Activated CD4-positive, alpha-beta memory T cell treated with anti-CD3 and anti-CD28 coated beads for 36 hours (primary cell): Measurements from ENCODE around the gene PKD2. TPM values are rescaled to one million over a fixed set of nuclear protein-coding genes. Genes with fewer than 3 reads are reported as not detected.

ENCODE experiments used
- CTCF ChIA-PET: fragments of 350-600 bp; sonication (Branson Sonifier 250); formaldehyde crosslinking; loops from one replicate; lab custom pipeline; 2021; ENCODE audit warnings: antibody characterized with exemption, inconsistent platforms; lab: Charles Lee
- POLR2A ChIA-PET: fragments of 350-600 bp; sonication (Branson Sonifier 250); formaldehyde crosslinking; loops from one replicate; lab custom pipeline; 2021; ENCODE audit warnings: antibody characterized with exemption; lab: Charles Lee
- DNase-seq: peaks from one replicate; pipeline ENCODE4 v3.0.0-alpha.2; 2020
- H3K27ac Mint-ChIP-seq: one replicate; pipeline ENCODE4 v1.8.0; 2021; ENCODE audit warnings: mixed read lengths
- H3K27me3 Mint-ChIP-seq: one replicate; pipeline ENCODE4 v1.8.0; 2021; ENCODE audit warnings: mixed read lengths
- H3K36me3 Mint-ChIP-seq: one replicate; pipeline ENCODE4 v1.8.0; 2021; ENCODE audit warnings: mixed read lengths
- H3K4me1 Mint-ChIP-seq: one replicate; pipeline ENCODE4 v1.8.0; 2021; ENCODE audit warnings: low read depth, mixed read lengths
- H3K4me3 Mint-ChIP-seq: one replicate; pipeline ENCODE4 v1.8.0; 2021; ENCODE audit warnings: mild to moderate bottlenecking, mixed read lengths
- H3K9me3 Mint-ChIP-seq: one replicate; pipeline ENCODE4 v1.8.0; 2021; ENCODE audit warnings: mixed read lengths
- intact Hi-C: fragments of 100-400 bp; cut with micrococcal nuclease; formaldehyde crosslinking; loops from one replicate; pipeline ENCODE4 v1.15.1; 2023
- total RNA-seq, 2 experiments: library from RNA; stranded (reverse); gene quantifications; one replicate each; pipeline ENCODE4 v1.2.3, GENCODE V29; 2021

Gene PKD2
- total RNA-seq = 1 to 10 TPM; 4.0 to 4.2 TPM

DNA sequence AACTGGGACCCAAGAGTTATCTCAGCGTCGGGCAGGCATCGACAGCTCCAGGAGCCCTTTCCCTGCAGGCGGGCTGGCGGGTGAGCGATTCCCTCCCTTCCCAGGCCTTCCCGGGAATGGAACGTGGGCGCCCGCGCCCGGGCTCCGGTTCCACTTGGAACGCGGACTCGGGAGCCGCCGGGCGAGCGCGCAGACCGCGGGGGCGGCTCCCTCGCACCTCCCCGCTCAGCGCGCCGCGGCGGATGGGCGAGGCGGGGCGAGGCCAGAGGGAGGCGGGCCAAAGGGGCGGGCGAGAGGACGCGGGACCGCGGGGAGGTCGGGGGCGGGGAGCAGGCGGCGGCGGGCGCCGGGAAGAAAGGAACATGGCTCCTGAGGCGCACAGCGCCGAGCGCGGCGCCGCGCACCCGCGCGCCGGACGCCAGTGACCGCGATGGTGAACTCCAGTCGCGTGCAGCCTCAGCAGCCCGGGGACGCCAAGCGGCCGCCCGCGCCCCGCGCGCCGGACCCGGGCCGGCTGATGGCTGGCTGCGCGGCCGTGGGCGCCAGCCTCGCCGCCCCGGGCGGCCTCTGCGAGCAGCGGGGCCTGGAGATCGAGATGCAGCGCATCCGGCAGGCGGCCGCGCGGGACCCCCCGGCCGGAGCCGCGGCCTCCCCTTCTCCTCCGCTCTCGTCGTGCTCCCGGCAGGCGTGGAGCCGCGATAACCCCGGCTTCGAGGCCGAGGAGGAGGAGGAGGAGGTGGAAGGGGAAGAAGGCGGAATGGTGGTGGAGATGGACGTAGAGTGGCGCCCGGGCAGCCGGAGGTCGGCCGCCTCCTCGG is at the start of gene PKD2:
Gene PKD2 (plus strand): TSS at position 332 of the 818 bp plus-strand sequence. CDS start 99 bp downstream, at position 431.
- Mint-ChIP-seq H3K9me3 (no peaks in the 10 kb centered on the region), H3K4me3 (peak within 1 kb of the TSS; percentile 88), H3K4me1 (peaks cover 19% of the 10 kb centered on the region), H3K27ac (no peak within 1 kb of the TSS), H3K36me3 (peaks cover 4% of the 10 kb centered on the region), H3K27me3 (peaks cover 11% of the 10 kb centered on the region)
- POLR2A ChIA-PET = no interaction called here
- intact Hi-C loops = loop anchor here (5.0 to 10.0 kb wide), 2 partner anchors 275 to 793 kb away; partner anchors contain the start of gene PPM1K
- CTCF ChIA-PET = interaction anchor here (1.0 to 1.3 kb wide), 2 partner anchors 22 to 204 kb away, joined by 3 to 4 read pairs; no protein-coding TSS in a partner anchor
- peak; percentile 84 for DNase-seq

DNA sequence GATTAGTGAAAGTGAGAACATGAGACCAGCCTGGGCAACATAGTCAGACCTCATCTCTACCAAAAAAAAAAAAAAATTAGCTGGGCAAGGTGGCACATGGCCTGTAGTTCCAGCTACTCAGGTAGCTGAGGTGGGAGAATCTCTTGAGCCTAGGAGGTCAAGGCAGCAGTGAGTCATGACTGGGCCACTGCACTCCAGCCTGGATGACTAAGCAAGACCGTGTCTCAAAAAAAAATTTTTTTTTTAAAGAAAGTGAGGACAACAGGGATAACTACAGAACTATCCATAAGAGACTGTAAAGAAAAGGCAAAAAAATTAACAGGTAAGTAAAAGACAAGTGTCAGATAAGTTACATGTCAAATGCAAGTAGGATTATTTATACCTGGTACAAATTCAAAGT is 45.4 kb upstream of the PKD2 start:
- H3K36me3 Mint-ChIP-seq = no peaks in the 10 kb centered on the region
- intact Hi-C loops = no loop called here
- H3K27me3 Mint-ChIP-seq = peaks cover 6% of the 10 kb centered on the region
- H3K4me3 Mint-ChIP-seq = no peak overlapping the region
- H3K9me3 Mint-ChIP-seq = no peaks in the 10 kb centered on the region
- no peak for DNase-seq
- POLR2A ChIA-PET = no interaction called here
- H3K27ac Mint-ChIP-seq = no peak overlapping the region
- H3K4me1 Mint-ChIP-seq = no peaks in the 10 kb centered on the region
- CTCF ChIA-PET = interaction anchor here (1.5 kb wide), 1 partner anchor 11 kb away, joined by 7 read pairs; no protein-coding TSS in a partner anchor

- Mint-ChIP-seq H3K36me3 (no peaks in the 10 kb centered on the region), H3K27ac (no peak overlapping the region), H3K9me3 (no peaks in the 10 kb centered on the region), H3K4me1 (no peaks in the 10 kb centered on the region), H3K27me3 (peaks cover 6% of the 10 kb centered on the region), H3K4me3 (no peak overlapping the region)
- intact Hi-C loops = no loop called here
- POLR2A ChIA-PET = no interaction called here
- CTCF ChIA-PET = interaction anchor here (0.6 to 1.9 kb wide), 3 partner anchors 11 to 728 kb away, joined by 3 to 10 read pairs (median 7); no protein-coding TSS in a partner anchor
- DNase-seq = no peak
Observed at GRCh38 chr4:87962398-87963146, 44.9 kb upstream of the PKD2 start.

DNA sequence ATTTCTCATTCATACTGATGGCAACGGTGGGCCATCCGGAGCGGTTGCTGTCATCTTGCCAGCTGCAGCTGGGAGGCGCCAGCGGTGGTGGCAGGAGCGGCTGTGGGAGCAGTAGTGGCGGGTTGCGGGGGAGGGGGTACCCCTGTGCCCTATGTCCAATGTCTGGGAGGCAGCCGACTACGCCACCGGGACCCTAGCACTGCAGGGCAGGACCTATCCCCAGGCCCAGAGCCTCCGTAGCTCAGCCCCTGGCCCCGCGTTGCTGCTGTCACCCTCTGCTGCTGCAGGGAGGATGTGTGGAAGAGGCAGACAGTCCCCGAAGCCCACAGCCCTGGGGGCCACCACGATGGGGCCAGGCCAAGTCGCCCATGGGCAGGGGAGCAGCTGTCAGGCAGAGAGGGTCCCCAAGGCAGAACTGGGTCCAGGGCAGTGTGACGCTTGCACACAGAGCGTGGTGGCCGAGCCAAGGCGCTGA is 41.9 kb upstream of the PKD2 start:
- intact Hi-C loops = no loop called here
- CTCF ChIA-PET = interaction anchor here (1.2 kb wide), 1 partner anchor 18 kb away, joined by 3 read pairs; no protein-coding TSS in a partner anchor
- no peaks in the 10 kb centered on the region for H3K4me1 Mint-ChIP-seq
- H3K4me3 Mint-ChIP-seq = no peak overlapping the region
- POLR2A ChIA-PET = no interaction called here
- H3K27ac Mint-ChIP-seq = no peak overlapping the region
- no peaks in the 10 kb centered on the region for H3K9me3 Mint-ChIP-seq
- peaks cover 18% of the 10 kb centered on the region for H3K27me3 Mint-ChIP-seq
- H3K36me3 Mint-ChIP-seq = no peaks in the 10 kb centered on the region
- no peak for DNase-seq

DNA sequence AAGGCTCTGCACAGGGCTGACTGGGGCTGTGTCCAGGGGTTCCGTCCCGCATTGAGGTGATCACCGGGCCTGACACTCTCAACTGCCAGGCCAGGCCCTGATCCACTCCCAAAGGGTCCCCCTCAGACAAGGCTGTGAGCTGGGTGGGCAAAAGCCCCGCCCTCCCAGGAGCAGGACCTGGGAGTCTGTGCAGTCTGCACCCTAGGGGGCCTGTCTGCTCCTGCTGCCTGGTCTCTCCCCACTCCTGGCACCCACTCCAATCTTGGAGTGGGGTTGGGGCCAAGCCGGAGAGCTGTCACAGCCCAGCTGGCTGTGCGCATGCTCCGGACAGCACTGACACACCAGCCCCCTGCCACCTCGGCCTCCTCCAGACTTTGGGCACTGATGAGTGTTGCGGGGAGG is 41.3 kb upstream of the PKD2 start:
- intact Hi-C loops = no loop called here
- no peak overlapping the region for H3K4me3 Mint-ChIP-seq
- H3K27ac Mint-ChIP-seq = no peak overlapping the region
- no peaks in the 10 kb centered on the region for H3K4me1 Mint-ChIP-seq
- DNase-seq = no peak
- H3K27me3 Mint-ChIP-seq = peaks cover 19% of the 10 kb centered on the region
- no peaks in the 10 kb centered on the region for H3K9me3 Mint-ChIP-seq
- ChIA-PET CTCF (no interaction called here), POLR2A (no interaction called here)
- no peaks in the 10 kb centered on the region for H3K36me3 Mint-ChIP-seq

GRCh38 chr4:87967193-87967592 is 40.2 kb upstream of the PKD2 start:
- H3K4me1 Mint-ChIP-seq = no peaks in the 10 kb centered on the region
- intact Hi-C loops = no loop called here
- peaks cover 19% of the 10 kb centered on the region for H3K27me3 Mint-ChIP-seq
- ChIA-PET CTCF (interaction anchor here (1.0 to 2.0 kb wide), 3 partner anchors 34 to 244 kb away, joined by 3 to 9 read pairs (median 3); no protein-coding TSS in a partner anchor), POLR2A (no interaction called here)
- H3K4me3 Mint-ChIP-seq = no peak overlapping the region
- H3K27ac Mint-ChIP-seq = no peak overlapping the region
- H3K36me3 Mint-ChIP-seq = no peaks in the 10 kb centered on the region
- H3K9me3 Mint-ChIP-seq = no peaks in the 10 kb centered on the region
- DNase-seq = no peak

GRCh38 chr4:87970121-87970520 is 37.3 kb upstream of the PKD2 start:
- Mint-ChIP-seq H3K27ac (no peak overlapping the region), H3K4me3 (no peak overlapping the region), H3K36me3 (no peaks in the 10 kb centered on the region), H3K9me3 (no peaks in the 10 kb centered on the region), H3K27me3 (peaks cover 28% of the 10 kb centered on the region), H3K4me1 (no peaks in the 10 kb centered on the region)
- intact Hi-C loops = loop anchor here (10.0 kb wide), 1 partner anchor 285 kb away; no protein-coding TSS in a partner anchor
- POLR2A ChIA-PET = no interaction called here
- DNase-seq = no peak
- CTCF ChIA-PET = no interaction called here

GRCh38 chr4:87971866-87972265 is 35.6 kb upstream of the PKD2 start:
- CTCF ChIA-PET = interaction anchor here (1.1 kb wide), 1 partner anchor 28 kb away, joined by 4 read pairs; no protein-coding TSS in a partner anchor
- H3K36me3 Mint-ChIP-seq = no peaks in the 10 kb centered on the region

DNA sequence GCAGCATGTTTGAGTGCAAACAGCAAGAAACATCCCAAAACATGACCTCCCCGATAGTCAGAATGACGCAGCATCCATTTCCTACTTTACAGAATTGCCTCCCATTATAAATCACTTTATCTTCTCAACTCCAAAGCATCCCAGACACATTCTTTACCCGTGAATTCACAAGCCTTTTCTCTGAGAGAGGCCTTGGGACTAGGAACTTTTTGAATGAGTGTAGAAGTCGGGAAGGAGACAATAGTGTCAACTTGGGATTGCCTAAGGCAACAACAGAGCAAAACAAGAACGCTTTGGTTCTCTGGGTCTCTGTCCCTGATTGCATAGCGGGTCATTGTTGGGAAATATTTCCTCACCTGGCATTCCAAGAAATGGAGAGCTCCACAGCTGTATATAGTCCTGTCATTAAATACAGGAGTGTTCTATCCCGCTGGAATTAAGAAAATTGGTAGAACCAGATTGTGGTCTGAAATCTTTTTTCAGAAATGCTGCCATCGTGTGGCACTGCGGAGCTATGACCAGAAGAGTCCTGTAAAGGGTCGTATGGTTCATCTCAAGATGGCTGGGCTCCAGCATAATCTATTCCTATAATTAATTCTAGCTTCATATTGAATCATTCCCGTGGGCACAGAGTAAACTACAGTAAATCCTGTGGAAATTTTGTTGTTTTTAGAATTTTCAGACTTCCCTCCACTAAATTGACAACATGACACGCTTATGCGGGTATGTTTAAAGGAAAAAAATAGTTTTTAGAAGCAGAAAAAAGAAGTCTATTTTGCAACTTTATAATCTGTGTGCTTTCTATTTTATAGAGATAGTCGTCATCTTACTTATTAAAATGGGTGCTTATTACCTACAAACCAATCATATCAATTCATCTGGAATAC is 33.9 kb upstream of the PKD2 start:
- CTCF ChIA-PET = interaction anchor here (0.5 to 4.4 kb wide), 28 partner anchors 10 to 816 kb away, joined by 3 to 32 read pairs (median 4); no protein-coding TSS in a partner anchor
- Mint-ChIP-seq H3K36me3 (no peaks in the 10 kb centered on the region), H3K9me3 (no peaks in the 10 kb centered on the region), H3K4me1 (peaks cover 4% of the 10 kb centered on the region), H3K27ac (no peak overlapping the region), H3K27me3 (peaks cover 33% of the 10 kb centered on the region), H3K4me3 (no peak overlapping the region)
- DNase-seq = peak; percentile 51
- intact Hi-C loops = loop anchor here (1.0 to 10.0 kb wide), 2 partner anchors 120 to 289 kb away; no protein-coding TSS in a partner anchor
- POLR2A ChIA-PET = no interaction called here

More at GRCh38 chr4:87971866-87972265, 35.6 kb upstream of the PKD2 start:
- POLR2A ChIA-PET = no interaction called here
- Mint-ChIP-seq H3K9me3 (no peaks in the 10 kb centered on the region), H3K4me3 (no peak overlapping the region), H3K27ac (no peak overlapping the region), H3K4me1 (peaks cover 4% of the 10 kb centered on the region), H3K27me3 (peaks cover 33% of the 10 kb centered on the region)
- DNase-seq = no peak
- intact Hi-C loops = loop anchor here (10.0 kb wide), 1 partner anchor 287 kb away; no protein-coding TSS in a partner anchor

DNA sequence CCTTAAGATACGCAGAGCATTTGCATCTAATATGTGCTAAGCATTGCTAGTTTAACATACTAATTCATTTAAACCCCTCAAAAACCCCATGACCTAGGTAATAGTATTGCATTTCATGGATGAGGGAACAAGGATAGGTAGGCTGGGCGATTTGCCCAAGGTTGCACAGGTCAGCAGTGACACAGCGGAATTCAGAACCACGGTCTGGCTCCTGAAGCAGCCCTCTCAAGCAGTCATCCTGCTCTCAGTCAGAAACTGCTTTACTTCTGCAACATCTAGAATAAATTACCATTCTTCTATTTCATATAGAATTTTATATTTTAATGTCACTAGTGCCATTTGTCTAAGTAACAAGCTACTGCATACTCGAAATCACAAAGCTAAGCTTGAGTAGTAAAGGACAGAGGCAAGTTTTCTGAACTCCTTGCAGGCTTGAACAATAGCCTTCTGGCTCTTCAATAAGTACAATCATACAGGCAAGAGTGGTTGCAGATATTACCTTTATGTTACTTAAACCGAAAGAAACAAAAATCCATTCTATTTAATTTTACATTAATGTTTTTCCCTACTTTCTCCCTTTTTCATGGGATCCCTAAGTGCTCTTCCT is 32.5 kb upstream of the PKD2 start:
- no peak for DNase-seq
- Mint-ChIP-seq H3K4me3 (no peak overlapping the region), H3K9me3 (no peaks in the 10 kb centered on the region), H3K27ac (no peak overlapping the region), H3K36me3 (no peaks in the 10 kb centered on the region), H3K27me3 (peaks cover 35% of the 10 kb centered on the region), H3K4me1 (peaks cover 4% of the 10 kb centered on the region)
- intact Hi-C loops = loop anchor here (10.0 kb wide), 1 partner anchor 290 kb away; no protein-coding TSS in a partner anchor
- ChIA-PET CTCF (interaction anchor here (0.6 to 4.4 kb wide), 8 partner anchors 11 to 295 kb away, joined by 3 to 32 read pairs (median 12); no protein-coding TSS in a partner anchor), POLR2A (no interaction called here)
